ENCODE results near the gene LDB2.

LDB2 gene

DNA sequence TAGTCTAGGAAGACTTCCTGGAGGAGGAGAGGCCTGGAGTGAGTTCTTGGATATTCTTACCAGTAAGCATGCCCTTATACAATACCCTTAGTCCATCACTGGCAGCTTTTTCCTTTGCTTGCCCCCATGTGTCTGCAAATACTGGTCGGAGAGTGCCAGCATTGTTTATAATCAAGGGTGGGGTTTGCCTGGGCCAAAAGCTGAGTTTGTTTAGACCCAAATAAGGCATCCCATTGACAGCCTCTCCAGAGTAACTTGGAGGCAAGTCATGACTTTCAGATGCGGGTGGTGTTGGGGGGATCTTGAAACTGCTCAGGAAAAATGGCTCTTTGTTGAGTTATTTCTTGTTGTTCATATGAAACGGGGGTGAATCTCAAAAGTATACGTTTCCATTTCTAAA is 413.7 kb downstream of the LDB2 start:
- TF ChIP-seq, protein P1, sequence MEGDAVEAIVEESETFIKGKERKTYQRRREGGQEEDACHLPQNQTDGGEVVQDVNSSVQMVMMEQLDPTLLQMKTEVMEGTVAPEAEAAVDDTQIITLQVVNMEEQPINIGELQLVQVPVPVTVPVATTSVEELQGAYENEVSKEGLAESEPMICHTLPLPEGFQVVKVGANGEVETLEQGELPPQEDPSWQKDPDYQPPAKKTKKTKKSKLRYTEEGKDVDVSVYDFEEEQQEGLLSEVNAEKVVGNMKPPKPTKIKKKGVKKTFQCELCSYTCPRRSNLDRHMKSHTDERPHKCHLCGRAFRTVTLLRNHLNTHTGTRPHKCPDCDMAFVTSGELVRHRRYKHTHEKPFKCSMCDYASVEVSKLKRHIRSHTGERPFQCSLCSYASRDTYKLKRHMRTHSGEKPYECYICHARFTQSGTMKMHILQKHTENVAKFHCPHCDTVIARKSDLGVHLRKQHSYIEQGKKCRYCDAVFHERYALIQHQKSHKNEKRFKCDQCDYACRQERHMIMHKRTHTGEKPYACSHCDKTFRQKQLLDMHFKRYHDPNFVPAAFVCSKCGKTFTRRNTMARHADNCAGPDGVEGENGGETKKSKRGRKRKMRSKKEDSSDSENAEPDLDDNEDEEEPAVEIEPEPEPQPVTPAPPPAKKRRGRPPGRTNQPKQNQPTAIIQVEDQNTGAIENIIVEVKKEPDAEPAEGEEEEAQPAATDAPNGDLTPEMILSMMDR (IDR thresholded peaks at IDR 0.05; ENCODE audit: low read depth, low read length, missing control alignments) = no peak
- no peak overlapping the region for H3K4me3 ChIP-seq (ENCODE audit: low read depth, low read length)

DNA sequence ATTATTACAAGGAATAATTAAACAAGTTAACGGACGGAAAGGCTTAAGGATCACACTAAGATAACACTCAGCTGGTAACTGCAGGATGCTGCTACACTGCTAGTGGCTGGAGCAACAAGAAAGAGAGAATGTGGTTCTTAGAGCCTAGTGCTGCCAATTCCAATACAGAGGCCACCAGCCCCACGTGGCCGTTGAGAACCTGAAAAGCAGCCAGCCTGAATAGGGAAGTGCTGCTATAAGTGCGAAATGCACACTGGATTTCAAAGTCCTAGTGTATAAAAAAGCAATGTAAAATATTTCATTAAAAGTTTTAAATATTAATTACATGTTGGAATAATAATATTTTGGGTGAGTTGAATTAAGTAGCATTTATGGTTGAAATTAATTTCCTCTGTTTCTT is 414.9 kb downstream of the LDB2 start:
- H3K4me3 ChIP-seq (ENCODE audit: low read depth, low read length) = no peak overlapping the region
- DNase-seq (ENCODE audit: low read depth) = no peak
- TF ChIP-seq, protein P1 (IDR thresholded peaks at IDR 0.05; ENCODE audit: low read depth, low read length, missing control alignments) = no peak

More for the DNA sequence above, 413.7 kb downstream of the LDB2 start:
- DNase-seq (ENCODE audit: low read depth) = no peak

DNA sequence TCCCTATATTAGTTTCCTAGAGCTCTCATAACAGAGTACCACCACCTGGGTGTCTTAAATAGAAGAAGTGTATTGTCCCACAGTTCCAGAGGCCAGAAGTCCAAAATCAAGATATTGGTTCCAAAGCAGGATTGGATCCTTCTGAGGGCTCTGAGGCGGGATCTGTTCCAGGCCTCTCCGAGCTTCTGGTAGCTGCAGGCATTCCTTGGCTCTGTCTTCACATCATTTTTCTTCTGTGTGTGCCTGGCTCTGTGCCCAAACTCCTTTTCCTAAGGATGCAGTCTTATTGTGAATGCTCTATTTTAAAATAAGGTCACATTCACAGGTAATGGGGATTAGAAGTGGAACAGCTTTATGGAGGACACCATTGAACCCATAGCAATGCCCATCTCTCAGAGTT is 418.4 kb downstream of the LDB2 start:
- H3K4me3 ChIP-seq (ENCODE audit: low read depth, low read length) = no peak overlapping the region
- no peak for DNase-seq (ENCODE audit: low read depth)
- TF ChIP-seq, protein P1 (IDR thresholded peaks at IDR 0.05; ENCODE audit: low read depth, low read length, missing control alignments) = no peak

DNA sequence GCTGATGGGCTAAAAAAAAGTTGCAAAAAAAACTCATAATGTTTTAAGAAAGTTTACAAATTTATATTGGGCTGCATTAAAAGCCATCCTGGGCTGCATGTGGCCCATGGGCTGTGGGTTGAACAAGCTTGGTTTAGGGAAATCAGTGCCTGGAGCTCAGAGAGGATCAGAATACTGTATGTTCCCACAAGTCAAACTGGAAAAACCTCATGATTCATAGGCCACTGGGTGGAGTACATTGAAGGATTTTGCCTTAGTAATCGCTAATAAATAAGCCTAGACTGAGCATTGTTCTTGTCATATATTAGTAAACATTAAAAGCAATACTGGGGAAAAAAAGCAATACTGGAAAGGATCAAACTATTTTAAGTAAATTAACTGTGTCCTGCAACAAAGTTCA is 425.9 kb downstream of the LDB2 start:
- TF ChIP-seq, protein P1 (IDR thresholded peaks at IDR 0.05; ENCODE audit: low read depth, low read length, missing control alignments) = no peak
- no peak for DNase-seq (ENCODE audit: low read depth)
- H3K4me3 ChIP-seq (ENCODE audit: low read depth, low read length) = no peak overlapping the region

DNA sequence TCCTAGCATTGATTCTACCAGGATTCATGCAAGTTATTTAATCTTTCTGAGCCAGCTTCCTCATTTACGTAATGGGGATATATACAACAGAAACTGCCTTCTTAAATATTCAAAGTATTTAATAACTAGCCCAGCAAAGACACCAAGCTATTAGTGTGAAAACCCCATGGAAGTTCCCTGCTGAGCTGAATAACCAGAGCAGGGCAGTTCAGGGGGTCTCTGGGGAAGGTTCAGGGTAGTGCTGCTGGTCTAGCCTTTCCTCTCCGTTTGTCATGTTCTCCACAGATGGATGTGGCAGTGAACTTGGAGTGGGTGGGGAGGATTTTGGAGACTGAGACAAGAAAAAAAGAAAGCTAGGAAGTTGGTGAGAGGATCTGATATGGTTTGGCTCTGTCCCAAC is 431.4 kb downstream of the LDB2 start:
- DNase-seq (ENCODE audit: low read depth) = no peak
- TF ChIP-seq, protein P1 (IDR thresholded peaks at IDR 0.05; ENCODE audit: low read depth, low read length, missing control alignments) = no peak

DNA sequence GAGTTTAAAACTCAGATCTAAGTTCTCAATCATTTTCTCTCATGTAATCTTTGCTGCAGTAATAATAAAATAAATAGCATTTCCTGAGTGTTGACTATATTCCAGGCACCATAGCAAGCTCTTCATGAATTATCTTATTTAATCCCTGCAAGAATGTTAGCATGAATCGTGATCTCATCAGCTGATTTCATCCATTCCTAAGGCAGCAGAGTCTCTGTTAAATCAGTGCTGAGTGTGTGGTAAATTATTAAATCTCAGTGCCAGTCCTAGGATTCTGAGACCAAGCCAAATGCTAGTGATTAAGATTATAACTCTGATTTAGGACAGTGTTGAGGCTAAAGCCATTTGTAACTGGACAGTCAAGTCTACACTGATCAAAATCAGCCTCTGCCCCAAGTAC is 431.9 kb downstream of the LDB2 start:
- DNase-seq (ENCODE audit: low read depth) = no peak
- TF ChIP-seq, protein P1 (IDR thresholded peaks at IDR 0.05; ENCODE audit: low read depth, low read length, missing control alignments) = no peak
- no peak overlapping the region for H3K4me3 ChIP-seq (ENCODE audit: low read depth, low read length)

More for the DNA sequence above, 431.4 kb downstream of the LDB2 start:
- no peak overlapping the region for H3K4me3 ChIP-seq (ENCODE audit: low read depth, low read length)

DNA sequence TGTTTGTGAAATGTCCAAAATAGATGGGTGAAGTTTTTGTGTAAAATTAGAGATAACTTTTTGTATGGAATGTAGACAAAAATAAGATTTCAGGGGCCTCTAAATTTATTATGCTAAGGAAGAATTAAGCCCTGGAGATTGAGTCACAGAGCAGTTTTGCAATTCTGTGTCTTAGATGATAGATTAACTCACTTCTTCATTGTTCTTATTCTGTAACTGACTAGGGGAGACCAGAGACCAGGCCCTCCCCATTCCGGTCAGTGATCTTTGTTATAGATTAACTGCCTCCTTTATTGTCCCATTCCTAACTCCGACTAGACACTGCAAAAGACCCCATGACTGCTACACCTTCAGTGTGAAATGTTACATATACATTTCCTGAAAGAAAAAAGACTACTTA is 433.8 kb downstream of the LDB2 start:
- DNase-seq (ENCODE audit: low read depth) = no peak
- TF ChIP-seq, protein P1 (IDR thresholded peaks at IDR 0.05; ENCODE audit: low read depth, low read length, missing control alignments) = no peak
- no peak overlapping the region for H3K4me3 ChIP-seq (ENCODE audit: low read depth, low read length)
